Daoy (cell line): Measurements from ENCODE around the gene SPINDOC. TPM values are rescaled to one million over a fixed set of nuclear protein-coding genes. Genes with fewer than 3 reads are reported as not detected.
"Not testable (repeated sequence)": the region's sequence is repeated elsewhere in the genome, so short reads cannot be mapped to it uniquely, and the experiment has no call there.

Experiments
- DNase-seq: peaks from one replicate; pipeline ENCODE4 v3.0.0-alpha.2; 2015; ENCODE audit warnings: low read depth
- total RNA-seq: library from RNA; depleted of rRNA; stranded (reverse); fragments of >200 nt; shearing (Covaris generic); gene quantifications from 2 replicates; pipeline ENCODE4 v1.2.3, GENCODE V29; 2014

The SPINDOC gene
- total RNA-seq, 1 experiment from 2014 or later, result 41.0 TPM

DNA sequence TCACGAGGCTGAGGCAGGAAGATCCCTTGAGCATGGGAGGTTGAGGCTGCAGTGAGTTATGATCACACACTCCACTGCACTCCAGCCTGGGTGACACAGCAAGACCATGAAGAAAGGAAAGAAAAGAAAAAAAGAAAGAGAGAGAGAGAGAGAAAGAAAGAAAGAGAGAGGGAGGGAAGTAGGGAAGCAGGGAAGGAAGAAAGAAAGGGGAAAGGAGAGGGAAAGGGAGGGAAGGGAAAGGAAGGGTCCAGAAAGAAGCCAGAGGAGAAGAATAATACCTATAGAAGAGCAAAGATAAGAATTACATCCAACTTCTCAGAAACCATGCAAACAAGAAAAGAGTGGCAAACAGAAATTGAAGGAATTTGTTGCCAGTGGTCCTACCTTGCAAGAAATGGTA is 27.4 kb upstream of the SPINDOC start:
- no peak for DNase-seq

DNA sequence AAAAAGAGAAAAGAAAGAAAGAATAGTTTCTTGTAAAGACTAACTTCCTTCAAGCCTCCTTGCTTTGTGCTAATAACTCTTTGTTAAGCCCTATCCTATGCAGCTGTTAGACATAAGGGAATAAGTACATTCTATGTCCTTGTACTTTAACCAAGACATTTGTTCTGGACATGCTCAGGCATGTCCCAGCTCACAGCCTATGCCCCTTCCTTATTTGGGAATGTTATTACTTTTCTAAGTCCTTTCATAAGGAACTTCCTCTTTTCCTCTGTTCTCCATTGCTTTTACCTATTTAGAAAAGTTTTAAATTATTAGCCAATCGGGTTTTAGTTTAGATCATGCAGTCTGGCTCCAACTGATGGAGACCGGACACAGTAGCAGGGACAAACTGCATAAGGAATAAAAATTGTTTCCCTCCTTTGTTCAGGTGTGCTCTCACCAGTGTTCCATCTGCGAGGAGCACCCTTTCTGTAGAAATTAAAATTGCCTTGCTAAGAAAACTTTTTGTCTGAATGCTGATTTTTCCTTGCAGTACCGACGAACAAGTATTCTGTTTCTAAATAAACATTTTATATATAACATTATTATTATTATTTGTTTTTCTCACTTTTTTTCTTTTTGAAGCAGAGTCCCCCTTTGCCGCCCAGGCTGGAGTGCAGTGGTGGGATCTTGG is 21.6 kb upstream of the SPINDOC start:
- DNase-seq, result no peak

DNA sequence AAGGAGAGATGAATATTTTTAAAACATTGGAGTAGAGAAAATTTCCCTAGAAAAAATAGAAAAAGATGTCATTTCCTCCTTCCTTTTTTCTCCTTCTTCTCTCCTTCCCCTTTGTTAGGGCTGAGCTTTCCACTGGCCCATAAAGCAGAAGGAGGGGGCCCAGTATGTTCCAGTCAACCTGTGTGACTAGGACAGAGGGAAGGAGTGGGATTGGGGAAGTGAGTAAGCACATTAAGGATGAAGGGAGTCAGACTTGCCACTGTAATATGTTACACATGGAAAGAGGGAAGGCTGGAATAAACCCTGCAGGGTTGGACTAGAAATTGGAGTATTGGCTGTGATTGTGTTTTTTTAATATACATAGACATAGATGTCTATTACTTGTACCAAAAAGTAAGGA is 20.1 kb upstream of the SPINDOC start:
- no peak for DNase-seq

DNA sequence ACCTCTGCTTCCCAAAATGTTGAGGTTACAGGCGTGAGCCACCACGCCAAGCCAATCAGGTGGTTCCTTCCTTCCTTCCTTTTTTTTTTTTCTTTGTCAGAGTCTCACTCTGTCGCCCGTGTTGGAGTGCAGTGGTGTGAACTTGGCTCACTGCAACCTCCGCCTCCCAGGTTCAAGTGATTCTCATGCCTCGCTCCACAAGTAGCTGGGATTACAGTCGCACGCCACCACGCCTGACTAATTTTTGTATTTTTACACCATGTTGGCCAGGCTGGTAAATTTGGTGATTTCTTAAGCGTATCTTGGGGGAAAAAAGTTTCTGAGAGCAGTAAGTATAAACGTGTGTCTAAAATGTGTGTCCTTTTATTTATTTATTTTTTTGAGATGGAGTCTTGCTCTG is 18.2 kb upstream of the SPINDOC start:
- no peak for DNase-seq

DNA sequence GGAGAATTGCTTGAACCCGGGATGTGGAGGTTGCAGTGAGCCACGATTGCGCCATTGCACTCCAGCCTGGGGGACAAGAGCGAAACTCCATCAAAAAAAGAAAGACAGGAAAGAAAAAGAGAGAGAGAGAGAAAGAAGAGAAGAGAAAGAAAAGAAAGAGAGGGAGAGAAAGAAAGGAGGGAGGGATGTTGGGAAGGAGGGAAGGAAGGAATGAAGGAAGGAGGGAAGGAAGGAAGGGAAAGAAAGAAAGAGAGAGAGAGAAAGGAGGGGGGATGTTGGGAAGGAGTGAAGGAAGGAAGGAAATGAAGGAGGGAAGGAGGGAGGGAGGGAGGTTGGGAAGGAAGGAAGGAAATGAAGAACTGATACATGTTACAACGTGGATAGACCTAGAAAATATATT is 12.3 kb upstream of the SPINDOC start:
- DNase-seq, result no peak

DNA sequence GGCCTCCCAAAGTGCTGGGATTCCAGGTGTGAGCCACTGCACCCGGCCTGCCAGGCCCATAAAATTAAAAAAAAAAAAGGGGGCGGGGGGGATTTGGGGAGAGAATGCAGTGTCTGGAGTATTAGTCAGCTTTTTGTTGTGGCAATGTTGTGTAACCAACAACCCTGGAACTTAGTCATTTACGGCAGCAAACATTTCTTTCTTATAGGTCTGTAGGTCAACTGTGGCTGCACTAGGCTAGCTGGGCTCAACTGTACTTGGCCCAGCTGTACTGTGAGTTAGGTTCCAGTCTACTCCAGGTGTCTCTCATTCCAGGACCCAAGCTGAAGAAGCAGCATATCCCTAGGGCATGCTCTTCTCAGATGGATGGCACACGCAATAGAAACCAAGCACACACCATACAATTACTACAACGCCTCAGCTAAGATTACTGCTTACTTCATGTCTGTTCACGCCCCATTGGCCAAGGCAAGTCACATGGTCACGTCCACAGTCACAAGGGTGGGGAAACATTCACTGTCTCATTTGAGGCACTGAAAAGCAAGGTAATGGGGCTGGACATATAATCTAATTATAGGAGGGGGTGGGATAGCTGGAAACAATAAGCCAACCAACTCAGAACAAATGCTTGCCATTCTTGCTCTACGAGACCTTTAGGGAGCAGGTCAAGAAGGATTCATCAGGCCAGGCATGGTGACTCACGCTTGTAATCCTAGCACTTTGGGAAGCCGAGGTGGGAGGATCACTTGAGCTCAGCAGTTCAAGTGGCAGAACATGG is 10.4 kb upstream of the SPINDOC start:
- DNase-seq, result peak; percentile 68

DNA sequence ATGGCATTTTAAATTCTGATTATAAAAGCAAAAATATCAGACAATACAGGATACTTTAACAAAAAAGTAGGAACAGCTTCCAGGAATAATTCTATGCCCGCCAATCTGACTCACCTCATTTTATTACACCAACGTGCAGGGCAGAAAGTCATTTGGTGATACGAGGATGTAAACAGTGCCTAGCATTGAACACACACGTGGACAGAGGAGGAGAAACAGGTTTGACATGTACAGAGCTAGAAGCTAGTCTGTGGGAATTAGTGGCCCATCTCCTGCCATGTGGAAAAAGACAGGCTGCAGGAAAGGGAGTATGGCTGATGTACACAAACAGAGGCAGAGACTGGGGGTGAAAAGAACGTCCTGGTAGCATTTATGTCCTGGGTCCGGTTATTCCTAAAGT is 9.0 kb upstream of the SPINDOC start:
- DNase-seq, result no peak

DNA sequence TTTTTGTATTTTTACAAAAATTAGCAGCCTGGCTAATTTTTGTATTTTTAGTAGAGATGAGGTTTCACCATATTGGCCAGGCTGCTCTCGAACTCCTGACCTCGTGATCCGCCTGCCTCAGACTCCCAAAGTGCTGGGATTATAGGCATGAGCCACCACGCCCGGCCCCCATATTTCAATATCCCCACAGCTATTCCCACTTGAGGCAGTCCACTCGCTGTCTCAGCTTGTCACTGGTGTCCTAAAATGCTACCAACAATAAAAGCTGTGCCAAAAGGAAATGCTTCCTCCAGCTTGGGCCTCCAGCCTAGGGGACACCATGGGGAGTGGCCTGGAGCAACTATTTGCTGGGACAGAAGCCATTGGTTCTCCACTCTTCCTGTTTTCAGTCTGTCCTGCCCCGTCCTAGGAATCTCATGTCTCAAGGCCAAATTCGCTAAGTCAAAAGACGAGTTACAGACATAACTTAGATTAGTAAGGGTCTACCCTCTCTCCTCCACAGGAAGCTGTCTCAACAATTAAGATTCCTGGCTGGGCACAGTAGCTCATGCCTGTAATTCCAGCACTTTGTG is 7.3 kb upstream of the SPINDOC start:
- no peak for DNase-seq

DNA sequence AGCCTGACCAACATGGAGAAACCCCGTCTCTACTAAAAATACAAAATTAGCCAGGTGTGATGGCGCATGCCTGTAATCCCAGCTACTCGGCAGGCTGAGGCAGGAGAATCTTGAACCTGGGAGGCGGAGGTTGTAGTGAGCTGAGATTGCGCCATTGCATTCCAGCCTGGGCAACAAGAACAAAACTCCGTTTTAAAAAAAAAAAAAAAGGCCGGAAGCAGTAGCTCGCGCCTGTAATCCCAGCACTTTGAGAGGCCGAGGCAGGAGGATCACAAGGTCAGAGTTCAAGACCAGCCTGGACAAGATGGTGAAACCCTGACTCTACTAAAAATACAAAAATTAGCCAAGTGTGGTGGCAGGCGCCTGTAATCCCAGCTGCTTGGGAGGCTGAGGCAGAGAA is 2.9 kb upstream of the SPINDOC start:
- not testable (repeated sequence) for DNase-seq

DNA sequence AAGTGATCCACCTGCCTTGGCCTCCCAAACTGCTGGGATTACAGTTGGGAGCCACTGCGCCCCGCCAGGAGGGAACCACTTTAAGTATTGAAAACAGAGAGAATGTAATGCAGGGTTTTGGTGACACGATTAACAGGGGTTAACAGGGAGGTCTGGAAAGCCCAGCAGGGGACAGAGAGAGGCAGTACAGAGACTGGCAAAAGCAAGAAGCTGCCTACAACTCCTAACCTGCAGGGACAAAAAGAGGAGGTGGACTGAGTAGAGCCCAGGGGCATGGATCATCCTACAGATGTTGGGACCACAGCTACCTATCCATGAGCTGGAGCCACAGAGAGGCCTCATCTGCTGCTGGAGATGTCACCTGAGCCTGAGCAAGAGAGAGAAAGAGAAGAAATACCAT is 1.7 kb upstream of the SPINDOC start:
- no peak for DNase-seq

DNA sequence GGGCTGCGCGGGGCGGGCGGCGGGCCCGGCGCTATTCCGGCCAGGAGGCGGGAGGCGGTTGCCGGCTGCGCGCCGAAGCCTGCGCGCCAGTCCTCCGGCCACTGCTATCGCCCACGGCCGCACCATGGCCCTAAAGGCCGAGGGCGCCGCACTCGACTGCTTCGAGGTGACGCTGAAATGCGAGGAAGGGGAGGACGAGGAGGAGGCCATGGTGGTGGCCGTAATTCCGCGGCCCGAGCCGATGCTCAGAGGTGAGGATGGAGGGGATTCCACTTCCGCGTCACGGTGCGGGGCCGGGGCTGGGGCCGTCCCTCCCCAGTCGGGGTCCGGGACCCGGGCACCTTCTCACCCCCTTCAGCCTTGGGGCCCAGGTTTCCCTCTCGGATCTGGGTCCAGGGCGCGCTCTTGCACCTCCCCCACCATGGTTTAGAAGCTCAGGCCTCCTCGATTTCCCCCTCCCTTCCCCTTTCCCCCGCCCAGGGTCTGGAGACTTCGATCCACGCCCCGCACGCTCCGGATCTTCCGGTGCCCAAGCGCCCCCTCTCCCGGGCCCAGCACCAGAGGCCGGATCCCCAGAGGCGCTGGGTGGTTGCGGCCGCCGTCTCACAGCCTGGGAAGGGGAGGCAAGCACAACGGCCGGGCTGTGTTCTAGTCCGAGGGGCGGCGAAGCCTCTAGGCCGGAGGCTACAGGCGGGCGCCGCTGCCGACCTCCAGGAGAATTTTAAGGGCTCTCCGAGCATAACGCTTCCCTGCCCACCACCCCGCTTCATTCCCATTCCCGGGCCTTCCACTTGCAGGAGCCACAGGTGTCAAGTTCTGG is 517 bp downstream of the SPINDOC start:
- peak; percentile 49 for DNase-seq

DNA sequence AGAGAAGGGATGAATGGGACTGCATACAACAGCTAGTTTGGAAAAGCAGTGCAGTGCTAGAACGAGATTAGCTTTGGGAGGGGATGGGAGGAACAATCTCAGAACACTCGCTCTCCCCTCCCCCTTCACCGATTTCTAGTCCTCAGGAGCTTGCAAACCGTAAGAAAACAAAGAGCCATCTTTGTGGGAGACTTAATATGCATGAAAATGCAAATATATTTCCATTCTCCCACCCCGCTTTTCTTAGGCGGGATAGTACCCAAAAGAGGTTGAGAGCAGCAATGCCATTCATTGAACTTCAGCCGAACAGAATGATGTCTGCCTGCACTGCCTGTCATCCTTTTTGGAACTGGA is 1.1 kb downstream of the SPINDOC start:
- no peak for DNase-seq

DNA sequence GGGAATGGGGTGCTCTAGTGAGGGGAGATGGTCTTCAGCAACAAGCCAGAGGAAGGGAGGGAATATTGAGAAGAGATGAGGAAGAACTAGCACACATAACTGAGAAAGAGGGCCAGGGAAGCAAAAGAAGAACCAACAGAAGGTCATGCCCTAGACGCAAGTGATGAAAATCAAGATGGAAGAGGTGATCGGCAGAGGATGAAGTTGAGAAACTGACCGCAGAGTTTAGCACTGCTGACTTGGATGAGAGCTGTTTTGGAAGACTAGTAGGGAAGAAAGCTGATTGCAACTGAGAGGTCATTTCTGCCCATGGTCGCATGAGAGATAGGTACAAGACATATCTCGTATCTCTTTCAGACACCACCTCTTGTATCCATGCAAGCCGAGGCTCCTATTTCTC is 2.9 kb downstream of the SPINDOC start:
- DNase-seq, result no peak

DNA sequence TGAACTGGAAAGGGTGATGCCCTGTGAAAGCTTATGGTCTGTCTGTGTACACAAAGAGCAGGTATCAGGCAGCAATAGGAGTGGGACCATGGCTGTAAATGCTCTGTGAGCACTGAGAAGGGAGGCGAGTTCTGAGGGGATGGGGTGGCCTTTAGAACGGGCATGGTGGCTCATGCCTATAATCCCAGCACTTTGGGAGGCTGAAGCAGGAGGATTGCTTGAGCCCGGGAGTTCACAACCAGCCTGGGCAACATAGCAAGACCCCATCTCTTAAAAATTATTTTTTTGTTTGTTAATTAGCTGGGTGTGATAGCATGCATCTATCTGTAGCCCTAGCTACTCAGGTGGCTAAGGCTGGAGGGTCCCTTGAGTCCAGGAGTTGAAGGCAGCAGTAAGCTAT is 3.5 kb downstream of the SPINDOC start:
- no peak for DNase-seq

DNA sequence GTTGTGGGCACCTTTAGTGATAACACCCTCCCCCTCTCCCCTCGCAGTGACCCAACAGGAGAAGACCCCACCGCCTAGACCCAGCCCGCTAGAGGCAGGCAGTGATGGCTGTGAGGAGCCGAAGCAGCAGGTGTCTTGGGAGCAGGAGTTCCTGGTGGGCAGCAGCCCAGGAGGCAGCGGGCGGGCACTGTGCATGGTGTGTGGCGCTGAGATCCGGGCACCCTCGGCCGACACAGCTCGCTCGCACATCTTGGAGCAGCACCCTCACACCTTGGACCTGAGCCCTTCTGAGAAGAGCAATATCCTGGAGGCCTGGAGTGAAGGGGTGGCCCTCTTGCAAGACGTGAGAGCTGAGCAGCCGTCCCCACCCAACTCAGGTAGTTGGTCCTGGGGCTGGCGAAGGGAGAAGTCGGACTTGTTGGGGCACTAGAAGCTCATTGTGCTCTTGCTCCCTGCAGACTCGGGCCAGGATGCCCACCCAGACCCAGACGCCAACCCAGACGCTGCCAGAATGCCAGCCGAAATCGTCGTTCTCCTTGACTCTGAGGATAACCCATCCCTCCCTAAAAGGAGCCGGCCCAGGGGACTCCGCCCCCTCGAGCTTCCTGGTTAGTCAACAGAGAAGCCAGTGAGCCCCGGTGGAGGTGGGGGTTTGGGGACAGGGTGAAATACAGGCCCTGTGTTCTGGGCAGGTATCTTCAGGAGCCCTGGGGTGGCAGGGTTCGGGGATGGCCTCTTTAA is 4.7 kb downstream of the SPINDOC start:
- DNase-seq, result no peak

DNA sequence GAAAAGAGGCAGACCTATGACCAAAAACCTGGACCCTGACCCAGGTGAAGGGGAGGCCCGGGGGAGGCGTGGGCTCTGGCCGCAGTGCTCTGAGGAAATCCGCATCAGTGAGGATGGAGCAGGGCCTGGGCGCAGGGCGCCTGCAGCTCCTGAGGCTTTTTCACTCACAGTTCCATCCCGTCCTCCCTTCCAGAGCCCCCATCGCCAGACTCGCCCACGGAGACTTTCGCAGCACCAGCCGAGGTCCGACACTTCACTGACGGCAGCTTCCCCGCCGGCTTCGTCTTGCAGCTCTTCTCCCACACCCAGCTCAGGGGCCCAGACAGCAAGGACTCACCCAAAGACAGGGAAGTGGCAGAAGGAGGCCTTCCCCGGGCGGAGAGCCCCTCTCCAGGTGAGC is 5.4 kb downstream of the SPINDOC start:
- DNase-seq, result no peak

DNA sequence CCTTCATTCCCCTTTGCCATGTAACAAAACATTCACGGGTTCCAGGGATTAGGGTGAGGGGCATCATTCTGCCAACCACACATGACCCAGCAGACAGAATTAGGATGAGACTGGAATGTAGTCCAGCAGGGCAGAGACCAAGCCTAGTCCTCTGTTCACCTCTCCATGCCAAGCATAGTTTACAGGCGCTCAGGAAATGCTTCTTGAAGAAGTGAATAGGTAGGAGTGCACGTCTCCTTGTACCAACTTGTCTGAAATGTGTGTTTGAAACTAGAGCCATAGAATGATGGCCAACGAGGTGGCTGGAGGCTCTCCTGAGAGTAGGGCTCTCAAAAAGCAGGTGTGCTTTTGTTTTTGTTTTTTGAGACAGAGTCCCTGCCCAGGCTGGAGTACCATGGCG is 8.2 kb downstream of the SPINDOC start:
- no peak for DNase-seq

DNA sequence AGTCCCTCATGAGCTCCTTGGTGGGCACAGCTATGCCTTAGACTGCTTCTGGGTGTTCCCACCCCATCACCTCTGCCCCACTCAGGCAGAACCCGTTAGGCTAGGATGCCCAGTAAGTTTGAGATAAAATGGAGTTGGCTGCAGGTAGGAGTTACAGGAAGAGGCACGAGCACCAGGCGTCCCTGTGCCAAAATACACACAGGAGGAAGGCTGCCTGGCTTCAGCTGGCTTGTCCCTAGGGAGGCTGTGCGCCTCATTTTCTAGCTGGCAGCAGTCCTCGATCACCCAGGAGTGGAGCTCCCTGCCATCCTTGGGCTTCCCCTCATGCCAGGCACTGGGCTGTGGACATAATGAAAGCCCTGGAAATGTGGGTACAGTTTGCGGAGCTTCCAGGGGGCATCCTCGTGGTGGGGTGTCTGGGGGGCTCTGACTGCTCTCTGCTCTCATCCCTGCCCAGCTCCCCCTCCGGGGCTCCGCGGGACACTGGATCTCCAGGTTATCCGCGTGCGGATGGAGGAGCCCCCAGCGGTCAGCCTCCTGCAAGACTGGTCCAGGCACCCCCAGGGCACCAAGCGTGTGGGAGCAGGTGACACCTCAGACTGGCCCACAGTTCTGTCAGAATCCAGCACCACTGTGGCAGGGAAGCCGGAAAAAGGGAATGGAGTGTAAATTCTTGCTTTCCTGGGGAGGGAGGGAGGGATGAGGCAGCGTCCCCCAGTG is 13.4 kb downstream of the SPINDOC start:
- DNase-seq, result no peak

DNA sequence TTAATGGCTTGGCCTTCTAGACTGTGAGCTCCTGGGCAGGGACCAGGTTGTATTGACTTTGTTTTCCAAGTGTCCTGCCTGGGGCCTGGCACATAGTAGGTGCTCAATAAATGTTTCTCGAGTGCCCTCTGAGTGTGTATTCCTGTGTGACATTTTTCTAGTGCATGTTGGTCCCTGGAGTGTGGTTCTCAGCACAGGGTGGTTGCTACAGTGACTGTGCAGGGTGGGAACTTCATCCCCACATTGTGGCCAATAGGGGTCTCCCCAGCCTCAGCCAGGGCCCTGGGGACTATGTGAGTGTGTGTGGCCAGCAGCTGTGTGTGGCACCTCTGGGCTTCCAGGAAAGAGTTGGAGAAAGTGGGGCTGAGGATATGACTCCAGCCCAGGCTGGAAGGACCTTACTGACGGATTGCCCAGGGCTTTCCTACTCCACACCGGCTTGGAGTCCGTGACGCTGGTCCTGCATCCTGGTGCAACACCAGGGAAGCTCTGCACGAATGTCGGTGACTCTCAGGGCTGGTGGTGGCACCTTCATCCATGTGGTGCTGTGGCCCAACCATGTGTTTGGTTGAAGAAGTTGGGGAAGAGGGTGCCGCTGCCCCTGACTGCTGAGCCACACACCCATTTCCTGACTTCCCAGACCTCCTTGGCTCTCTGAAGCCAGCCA is 16.7 kb downstream of the SPINDOC start:
- no peak for DNase-seq

DNA sequence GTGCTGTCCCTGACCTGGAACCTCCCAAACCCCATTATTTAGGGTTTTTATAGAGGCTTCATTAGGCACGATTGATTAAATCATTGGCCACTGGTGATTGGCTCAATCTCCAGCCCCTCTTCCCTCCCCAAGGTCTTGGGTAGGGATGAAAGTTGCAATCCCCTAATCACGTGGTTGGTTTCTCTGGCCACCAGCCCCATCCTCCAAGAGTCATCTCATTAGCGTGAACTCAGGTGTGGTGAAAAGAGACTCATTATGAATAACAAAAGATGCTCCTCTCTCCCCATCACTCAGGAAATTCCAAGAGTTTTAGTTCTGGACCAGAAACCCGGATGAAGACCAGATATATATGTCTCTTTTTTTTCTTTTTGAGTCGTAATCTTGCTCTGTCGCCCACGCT is 18.1 kb downstream of the SPINDOC start:
- DNase-seq, result no peak

DNA sequence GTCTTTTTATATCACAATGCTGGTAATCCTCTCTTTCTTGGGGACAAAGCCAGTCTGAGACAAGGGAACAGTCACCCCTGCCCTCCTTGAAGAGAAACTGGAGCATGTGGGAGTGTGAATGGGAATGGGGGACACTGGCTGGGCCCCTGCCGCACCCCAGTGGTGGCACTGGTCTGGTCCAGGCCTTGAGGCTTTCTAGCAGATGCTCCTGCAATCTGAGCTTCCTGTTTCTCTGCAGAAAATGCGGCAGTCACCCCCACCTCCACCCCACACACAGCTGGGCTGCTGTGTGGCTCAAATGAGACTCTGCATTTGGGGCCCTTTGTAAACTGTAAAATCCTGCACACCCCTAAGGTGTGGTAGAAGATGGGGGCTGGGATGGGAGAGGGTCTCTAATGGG is 19.1 kb downstream of the SPINDOC start:
- no peak for DNase-seq
